ENCODE data around the gene AATK.

The AATK gene

DNA sequence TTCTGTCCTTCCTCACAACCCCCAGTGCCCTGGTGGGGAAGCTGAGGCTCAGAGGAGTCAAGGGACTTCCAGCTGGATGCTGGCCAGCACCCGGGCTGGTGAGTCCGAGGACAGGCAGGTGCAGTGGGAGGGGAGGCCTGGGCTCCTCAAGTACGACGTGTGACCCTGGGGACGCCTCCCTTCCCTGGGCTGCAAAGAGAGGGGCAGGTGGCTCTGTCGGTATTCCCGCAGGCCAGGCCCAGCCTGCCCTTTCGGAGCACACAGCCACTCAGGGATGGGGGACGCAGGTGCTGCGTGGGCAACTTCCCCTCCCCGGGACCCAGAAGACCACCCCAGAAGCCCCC lies 33.9 kb downstream of the AATK start:
- H3K4me1 Mint-ChIP-seq: no peaks in the 10 kb centered on the region
- ATAC-seq (ENCODE audit: low read depth) (no peak), DNase-seq (ENCODE audit: low spot score in 2 of 2) (no peak)
- no peak overlapping the region for H3K27ac Mint-ChIP-seq
- no peaks in the 10 kb centered on the region for H3K27me3 Mint-ChIP-seq
- no peaks in the 10 kb centered on the region for H3K36me3 Mint-ChIP-seq
- no peaks in the 10 kb centered on the region for H3K9me3 Mint-ChIP-seq
- no peak overlapping the region for H3K4me3 Mint-ChIP-seq

DNA sequence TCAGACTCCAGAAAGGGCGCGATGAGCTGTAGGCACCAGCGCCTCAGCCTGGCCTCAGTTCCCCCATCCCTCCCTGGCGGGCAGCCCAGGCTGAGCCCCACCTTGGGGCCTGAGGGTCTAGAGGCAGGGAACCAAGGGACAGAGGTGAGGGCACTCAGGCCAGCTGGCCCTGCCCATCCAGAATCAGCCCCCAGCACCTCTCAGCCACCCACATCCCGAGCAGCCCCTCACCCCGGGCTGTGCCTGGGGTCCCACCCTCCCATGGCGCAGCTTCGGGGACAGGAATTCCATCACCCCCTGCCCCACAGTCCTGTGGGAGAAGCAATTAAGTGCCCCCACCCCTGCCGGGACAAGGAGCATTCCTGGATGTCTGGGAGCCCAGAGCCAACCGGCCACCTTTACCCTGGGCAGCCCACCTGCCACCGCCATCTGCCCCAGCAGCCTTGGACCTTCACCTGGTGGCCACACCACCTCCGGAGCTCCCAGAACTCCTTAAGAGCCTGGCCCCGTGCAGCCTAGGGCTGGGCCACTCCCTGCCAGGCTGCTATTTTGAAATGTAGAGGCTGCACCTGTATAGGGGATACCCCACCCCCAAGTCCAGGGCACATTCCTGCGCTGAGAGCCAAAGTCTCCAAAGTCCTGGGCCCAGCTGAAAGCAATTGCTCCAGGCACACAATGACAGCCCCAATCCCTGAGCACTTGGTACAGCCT lies 34.4 kb downstream of the AATK start:
- Mint-ChIP-seq H3K36me3 (no peaks in the 10 kb centered on the region), H3K4me1 (no peaks in the 10 kb centered on the region), H3K27ac (no peak overlapping the region), H3K27me3 (no peaks in the 10 kb centered on the region), H3K9me3 (no peaks in the 10 kb centered on the region), H3K4me3 (no peak overlapping the region)
- DNase-seq (ENCODE audit: low spot score in 2 of 2) (no peak), ATAC-seq (ENCODE audit: low read depth) (no peak)

DNA sequence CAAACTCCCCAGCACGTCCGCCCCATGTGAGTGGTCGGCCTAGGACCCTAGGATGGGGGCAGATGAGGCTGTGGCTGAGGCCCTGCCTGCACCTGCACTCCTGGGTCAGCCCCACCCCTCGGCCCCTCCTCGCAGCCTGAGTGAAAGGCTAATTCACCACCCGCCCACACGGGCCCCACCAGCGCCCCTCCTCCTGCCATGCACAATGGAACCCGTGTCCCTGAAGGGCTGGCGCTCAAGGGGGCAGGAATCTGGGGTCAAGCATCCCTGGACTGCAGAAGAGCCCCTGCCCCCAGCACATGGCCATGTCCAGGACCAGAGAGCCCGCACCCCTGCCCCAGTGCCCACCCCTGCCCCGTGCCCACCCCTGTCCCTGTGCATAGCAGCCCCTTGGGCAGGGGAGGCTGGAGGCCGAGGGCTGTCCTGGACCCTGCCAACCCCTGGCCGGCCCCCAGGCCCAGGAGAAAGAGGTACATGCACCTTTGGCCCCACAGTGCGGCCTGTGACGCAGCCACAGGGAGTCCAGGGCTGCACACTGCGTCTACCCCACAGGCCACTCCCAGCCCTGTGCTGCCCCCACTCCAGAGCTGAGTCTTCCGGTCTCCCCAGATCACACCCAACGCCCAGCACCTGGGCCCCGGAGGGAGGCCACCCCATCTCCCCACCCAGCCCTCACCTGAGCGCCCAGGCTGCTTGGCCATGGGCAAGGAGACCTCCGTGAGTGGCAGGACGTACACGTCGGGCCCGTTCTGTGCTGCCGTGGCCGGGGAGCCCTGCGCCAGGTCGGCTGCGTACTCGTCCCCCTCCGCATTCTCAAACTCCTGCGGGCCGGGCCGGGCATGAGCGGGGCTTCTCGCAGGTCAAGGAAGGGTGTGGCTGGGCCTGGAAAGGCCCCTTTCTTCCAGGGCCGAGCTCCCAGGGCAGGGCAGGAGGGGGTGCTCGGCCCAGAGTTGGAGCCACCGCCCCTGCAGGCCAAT lies 35.3 kb downstream of the AATK start:
- Mint-ChIP-seq H3K36me3 (no peaks in the 10 kb centered on the region), H3K4me1 (no peaks in the 10 kb centered on the region), H3K4me3 (no peak overlapping the region), H3K9me3 (no peaks in the 10 kb centered on the region), H3K27ac (no peak overlapping the region), H3K27me3 (no peaks in the 10 kb centered on the region)
- DNase-seq (ENCODE audit: low spot score in 2 of 2) (no peak), ATAC-seq (ENCODE audit: low read depth) (no peak)

DNA sequence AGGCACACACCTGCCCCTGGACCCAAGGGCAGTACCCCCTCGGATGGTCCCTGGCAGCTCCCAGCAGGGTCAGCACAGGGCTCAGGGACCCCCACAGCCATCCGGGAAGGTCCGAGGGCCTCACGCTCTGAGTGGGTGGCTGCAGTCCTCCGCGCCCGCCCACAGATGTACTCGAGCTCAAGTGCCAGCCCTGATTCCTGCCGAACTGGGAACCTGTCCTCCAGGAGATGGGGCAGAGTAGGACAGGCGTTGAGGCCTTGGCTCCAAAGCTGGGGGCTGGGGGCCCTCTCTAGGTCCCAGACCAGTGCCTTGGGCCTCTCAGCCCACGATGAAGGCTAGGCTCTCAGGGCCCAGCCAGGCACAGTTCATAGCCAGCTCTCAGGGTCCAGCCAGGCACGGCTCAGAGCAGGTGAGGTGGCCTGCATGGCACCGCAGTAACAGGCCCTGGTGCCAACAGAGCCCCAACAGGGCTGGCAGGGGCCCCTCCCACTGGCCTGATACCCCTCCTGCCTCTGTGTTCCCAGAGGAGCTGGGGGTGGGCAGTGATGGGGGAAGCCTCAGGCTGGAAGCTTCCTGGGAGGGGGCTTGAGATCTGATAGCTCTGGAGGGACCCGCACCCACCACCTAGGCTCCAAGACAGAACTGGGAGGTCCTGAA lies 36.2 kb downstream of the AATK start:
- no peaks in the 10 kb centered on the region for H3K4me1 Mint-ChIP-seq
- no peak overlapping the region for H3K4me3 Mint-ChIP-seq
- no peaks in the 10 kb centered on the region for H3K9me3 Mint-ChIP-seq
- H3K36me3 Mint-ChIP-seq: no peaks in the 10 kb centered on the region
- H3K27ac Mint-ChIP-seq: no peak overlapping the region
- ATAC-seq (ENCODE audit: low read depth): no peak
- no peak for DNase-seq (ENCODE audit: low spot score in 2 of 2)
- no peaks in the 10 kb centered on the region for H3K27me3 Mint-ChIP-seq

DNA sequence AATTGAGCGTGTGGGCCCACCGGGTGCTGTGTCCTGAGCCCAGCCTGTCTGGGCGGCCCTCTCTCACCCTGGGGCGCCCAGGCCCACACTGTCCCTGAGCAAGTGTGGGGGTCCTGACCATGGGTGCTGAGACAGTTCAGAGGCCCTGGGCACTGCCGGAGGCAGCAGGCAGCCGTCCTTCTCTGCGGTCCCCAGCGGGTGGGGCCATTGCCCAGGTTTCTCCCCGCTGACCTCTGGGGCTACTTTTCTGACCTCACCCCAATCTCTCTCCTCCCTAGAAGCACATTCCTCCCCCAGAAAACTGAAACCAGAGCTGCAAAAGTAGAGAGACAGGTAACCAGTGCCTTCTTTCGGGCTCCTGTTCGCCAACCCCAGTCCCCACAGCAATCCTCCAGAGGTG lies 36.7 kb downstream of the AATK start:
- ATAC-seq (ENCODE audit: low read depth) (no peak), DNase-seq (ENCODE audit: low spot score in 2 of 2) (no peak)
- Mint-ChIP-seq H3K4me3 (no peak overlapping the region), H3K9me3 (no peaks in the 10 kb centered on the region), H3K36me3 (no peaks in the 10 kb centered on the region), H3K27ac (no peak overlapping the region), H3K27me3 (no peaks in the 10 kb centered on the region), H3K4me1 (no peaks in the 10 kb centered on the region)

DNA sequence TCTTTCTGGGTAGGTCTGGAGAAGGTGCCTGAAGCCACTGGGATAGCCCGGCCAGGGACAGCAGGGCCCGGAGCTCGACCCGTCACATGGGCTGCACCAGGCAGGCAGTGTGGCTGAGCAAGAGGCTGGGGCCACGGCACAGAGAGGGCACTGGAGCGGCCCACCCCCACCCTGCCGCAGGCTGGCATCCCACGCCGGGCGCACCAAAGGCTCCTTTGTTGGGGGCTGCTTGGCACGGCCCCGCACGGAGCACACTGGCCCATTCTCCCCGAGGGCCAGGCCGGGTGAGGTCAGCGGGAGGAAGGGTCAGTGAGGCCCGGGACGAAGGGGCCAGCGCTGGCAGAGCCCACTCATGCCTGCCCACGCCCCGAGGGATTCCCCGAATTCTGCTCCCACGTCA lies 37.2 kb downstream of the AATK start:
- ATAC-seq (ENCODE audit: low read depth) (no peak), DNase-seq (ENCODE audit: low spot score in 2 of 2) (no peak)
- Mint-ChIP-seq H3K4me3 (no peak overlapping the region), H3K27me3 (no peaks in the 10 kb centered on the region), H3K4me1 (no peaks in the 10 kb centered on the region), H3K36me3 (no peaks in the 10 kb centered on the region), H3K9me3 (no peaks in the 10 kb centered on the region), H3K27ac (no peak overlapping the region)

DNA sequence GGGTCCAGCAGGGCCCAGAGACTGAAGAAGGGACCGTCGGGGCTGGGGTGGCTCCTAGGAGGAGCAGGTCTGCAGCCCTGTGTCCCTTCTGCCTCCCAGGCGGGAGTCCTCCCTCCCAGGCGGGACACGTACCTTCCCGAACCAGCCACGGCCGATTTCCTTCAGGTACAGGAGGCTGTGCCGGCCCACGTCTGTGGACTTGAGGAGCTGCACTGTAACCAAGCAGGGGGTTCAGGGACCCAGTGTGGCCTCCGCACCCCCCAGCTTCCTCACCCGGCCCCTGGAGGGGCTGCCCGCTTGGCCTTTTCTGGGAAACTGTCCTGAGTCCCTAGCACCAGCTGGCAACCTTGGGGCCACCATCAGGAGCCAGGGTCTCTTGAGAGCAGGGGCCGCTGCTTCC lies 37.7 kb downstream of the AATK start:
- Mint-ChIP-seq H3K36me3 (no peaks in the 10 kb centered on the region), H3K27me3 (no peaks in the 10 kb centered on the region), H3K4me3 (no peak overlapping the region), H3K4me1 (no peaks in the 10 kb centered on the region), H3K9me3 (no peaks in the 10 kb centered on the region), H3K27ac (no peak overlapping the region)
- DNase-seq (ENCODE audit: low spot score in 2 of 2) (no peak), ATAC-seq (ENCODE audit: low read depth) (no peak)

DNA sequence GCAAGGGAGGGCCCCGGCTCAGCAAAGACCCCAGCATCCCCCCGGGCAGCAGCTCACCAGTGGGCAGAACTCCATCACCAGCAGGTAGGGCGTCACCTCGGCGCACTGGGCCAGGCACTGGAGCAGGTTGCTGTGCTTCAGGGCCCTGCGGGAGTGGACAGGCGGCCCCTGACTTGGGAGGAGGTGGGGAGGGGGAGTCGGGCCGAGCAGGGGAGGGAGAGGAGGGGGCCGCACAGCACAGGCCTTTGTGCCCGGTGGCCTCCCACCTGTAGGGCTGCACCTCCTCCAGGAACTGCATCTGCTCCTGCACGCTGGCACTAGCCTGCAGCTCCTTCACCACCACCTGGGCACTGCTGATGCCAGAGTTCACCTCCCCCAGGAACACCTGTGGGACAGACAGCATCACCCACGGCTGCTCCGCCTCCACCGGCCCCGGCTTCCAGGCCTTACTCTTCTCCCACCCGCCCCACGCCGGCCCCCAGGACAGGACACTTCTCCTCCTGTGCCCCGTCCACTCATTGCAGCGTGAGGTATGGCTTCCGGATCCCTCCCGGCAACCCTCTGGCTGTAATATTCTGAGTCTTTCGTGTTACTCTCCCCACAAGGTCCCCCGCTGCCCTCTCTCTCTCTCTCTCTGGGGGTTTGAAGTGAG lies 38.4 kb downstream of the AATK start:
- Mint-ChIP-seq H3K36me3 (no peaks in the 10 kb centered on the region), H3K27ac (no peak overlapping the region), H3K9me3 (no peaks in the 10 kb centered on the region), H3K4me3 (no peak overlapping the region), H3K4me1 (no peaks in the 10 kb centered on the region), H3K27me3 (no peaks in the 10 kb centered on the region)
- DNase-seq (ENCODE audit: low spot score in 2 of 2): no peak
- no peak for ATAC-seq (ENCODE audit: low read depth)

DNA sequence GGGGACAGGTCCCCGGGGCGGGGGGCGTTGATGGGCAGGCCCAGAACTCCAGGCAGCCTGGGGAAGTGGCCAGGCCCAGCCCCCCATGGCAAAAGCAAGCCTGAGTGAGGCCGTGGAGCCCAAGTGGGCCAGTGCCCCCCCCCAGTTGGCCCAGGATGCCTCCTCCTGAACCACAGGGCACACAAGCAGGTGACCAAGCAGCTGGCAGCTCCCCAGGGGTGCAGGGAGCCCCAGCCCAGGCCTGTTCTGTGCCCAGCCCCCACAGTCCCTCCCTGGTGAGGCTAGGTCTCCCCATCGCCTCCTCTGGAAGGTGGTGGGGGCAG lies 38.9 kb downstream of the AATK start:
- Mint-ChIP-seq H3K9me3 (no peaks in the 10 kb centered on the region), H3K4me1 (no peaks in the 10 kb centered on the region), H3K27me3 (no peaks in the 10 kb centered on the region), H3K4me3 (no peak overlapping the region), H3K36me3 (no peaks in the 10 kb centered on the region), H3K27ac (no peak overlapping the region)
- ATAC-seq (ENCODE audit: low read depth): no peak
- no peak for DNase-seq (ENCODE audit: low spot score in 2 of 2)

DNA sequence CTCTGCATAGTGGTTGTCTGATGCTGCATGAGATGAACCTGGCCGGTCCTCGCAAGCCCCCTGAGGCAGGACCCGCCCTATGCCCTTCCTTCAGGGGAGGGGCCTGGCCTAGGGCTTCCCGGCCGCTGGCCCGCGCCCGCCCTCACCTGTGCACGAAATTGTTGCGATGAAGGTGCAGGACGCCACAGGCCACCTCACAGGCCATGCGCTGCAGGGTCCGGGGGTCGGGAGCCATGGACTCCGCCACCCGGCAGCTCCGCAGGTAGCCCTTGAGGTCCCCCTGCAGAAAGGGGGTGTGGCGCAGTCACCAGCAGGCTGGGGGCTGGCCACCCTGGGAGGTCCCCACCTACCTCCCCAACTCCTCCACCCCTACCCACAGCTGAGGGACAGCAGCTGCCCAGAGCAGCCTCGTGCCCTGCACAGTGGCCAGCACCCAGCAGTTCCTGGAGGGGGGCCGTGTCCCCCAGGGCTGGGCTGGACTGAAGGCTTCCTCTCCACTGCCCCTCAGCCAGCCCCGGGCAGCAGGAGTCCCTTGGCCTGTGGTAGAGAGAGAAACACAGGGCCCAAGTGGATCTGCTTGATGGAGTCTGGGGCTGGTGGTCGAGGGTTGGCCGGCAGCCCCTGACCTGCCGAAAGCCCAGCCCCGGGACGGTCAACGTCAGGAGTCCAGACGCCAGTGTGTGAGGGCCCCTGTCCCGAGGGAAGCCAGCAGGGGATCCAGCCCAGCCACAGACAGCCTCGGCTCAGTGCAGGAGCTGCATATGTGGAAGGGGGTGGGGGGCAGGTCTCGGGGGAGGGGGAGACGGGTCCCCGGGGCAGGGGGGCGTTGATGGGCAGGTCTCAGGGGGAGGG lies 39.5 kb downstream of the AATK start:
- H3K4me3 Mint-ChIP-seq: no peak overlapping the region
- DNase-seq (ENCODE audit: low spot score in 2 of 2): no peak

DNA sequence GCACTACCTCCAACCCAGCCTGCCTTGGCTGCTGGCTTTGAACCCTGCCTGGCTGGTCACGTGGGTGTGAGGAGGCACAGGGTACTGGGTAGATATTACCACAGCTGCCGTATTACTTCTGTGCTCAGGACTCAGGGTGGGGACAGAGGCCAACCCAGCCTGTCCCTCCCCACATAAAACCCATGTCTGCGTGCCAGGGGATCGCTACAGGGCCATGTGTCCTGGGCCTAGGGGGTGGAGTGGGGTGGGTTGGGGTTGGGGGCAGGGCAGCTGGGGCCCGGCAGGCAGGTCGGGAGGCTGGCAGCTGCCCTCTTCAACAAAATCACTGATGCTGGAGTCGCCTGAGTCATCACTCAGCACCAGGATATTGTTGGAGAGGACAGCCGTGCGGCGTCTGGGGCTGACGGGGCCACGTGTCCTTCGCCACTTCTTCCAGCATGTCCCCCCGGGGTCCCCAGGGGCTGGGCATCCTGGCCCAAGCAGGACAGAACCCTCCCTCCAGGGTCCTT lies 40.4 kb downstream of the AATK start:
- no peaks in the 10 kb centered on the region for H3K4me1 Mint-ChIP-seq
- no peak overlapping the region for H3K27ac Mint-ChIP-seq
- H3K4me3 Mint-ChIP-seq: no peak overlapping the region
- H3K36me3 Mint-ChIP-seq: no peaks in the 10 kb centered on the region
- DNase-seq (ENCODE audit: low spot score in 2 of 2): no peak
- no peak for ATAC-seq (ENCODE audit: low read depth)
- H3K27me3 Mint-ChIP-seq: no peaks in the 10 kb centered on the region
- H3K9me3 Mint-ChIP-seq: no peaks in the 10 kb centered on the region

More for the DNA sequence above, 39.5 kb downstream of the AATK start:
- H3K27me3 Mint-ChIP-seq: no peaks in the 10 kb centered on the region
- no peaks in the 10 kb centered on the region for H3K9me3 Mint-ChIP-seq
- H3K27ac Mint-ChIP-seq: no peak overlapping the region
- H3K4me1 Mint-ChIP-seq: no peaks in the 10 kb centered on the region
- H3K36me3 Mint-ChIP-seq: no peaks in the 10 kb centered on the region
- no peak for ATAC-seq (ENCODE audit: low read depth)

DNA sequence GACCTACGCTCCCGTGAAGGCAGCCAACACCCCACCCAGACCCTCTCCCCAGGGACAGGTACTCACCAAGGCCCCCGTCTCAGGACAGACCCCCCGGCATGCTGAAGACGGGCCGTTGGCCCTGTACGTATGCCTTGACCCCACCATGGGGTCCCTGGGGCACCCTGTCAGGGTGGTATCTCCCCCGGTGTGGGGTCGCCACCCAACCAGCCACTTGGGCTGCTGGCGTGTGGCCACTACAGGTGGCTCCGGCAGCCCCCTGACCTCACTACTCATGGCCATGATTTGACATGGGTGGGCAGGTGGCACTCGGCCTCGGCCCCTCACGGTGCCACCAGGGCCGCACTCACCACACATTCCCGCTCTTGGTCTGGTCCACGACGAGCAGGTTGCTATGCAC lies 41.6 kb downstream of the AATK start:
- Mint-ChIP-seq H3K4me3 (no peak overlapping the region), H3K4me1 (peaks cover 2% of the 10 kb centered on the region), H3K27me3 (no peaks in the 10 kb centered on the region), H3K27ac (no peak overlapping the region), H3K36me3 (no peaks in the 10 kb centered on the region), H3K9me3 (no peaks in the 10 kb centered on the region)
- no peak for DNase-seq (ENCODE audit: low spot score in 2 of 2)
- no peak for ATAC-seq (ENCODE audit: low read depth)

All from memory B cell (primary cell).